COR-L47 (cell line): ENCODE results near the gene NLRP13.
"Not testable (repeated sequence)": the region's sequence is repeated elsewhere in the genome, so short reads cannot be mapped to it uniquely, and the experiment has no call there.

Experiments used
- DNase-seq: peaks from one replicate; lab custom pipeline; 2025; lab: John Stamatoyannopoulos, UW

The NLRP13 gene, protein sequence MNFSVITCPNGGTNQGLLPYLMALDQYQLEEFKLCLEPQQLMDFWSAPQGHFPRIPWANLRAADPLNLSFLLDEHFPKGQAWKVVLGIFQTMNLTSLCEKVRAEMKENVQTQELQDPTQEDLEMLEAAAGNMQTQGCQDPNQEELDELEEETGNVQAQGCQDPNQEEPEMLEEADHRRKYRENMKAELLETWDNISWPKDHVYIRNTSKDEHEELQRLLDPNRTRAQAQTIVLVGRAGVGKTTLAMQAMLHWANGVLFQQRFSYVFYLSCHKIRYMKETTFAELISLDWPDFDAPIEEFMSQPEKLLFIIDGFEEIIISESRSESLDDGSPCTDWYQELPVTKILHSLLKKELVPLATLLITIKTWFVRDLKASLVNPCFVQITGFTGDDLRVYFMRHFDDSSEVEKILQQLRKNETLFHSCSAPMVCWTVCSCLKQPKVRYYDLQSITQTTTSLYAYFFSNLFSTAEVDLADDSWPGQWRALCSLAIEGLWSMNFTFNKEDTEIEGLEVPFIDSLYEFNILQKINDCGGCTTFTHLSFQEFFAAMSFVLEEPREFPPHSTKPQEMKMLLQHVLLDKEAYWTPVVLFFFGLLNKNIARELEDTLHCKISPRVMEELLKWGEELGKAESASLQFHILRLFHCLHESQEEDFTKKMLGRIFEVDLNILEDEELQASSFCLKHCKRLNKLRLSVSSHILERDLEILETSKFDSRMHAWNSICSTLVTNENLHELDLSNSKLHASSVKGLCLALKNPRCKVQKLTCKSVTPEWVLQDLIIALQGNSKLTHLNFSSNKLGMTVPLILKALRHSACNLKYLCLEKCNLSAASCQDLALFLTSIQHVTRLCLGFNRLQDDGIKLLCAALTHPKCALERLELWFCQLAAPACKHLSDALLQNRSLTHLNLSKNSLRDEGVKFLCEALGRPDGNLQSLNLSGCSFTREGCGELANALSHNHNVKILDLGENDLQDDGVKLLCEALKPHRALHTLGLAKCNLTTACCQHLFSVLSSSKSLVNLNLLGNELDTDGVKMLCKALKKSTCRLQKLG

GRCh38 chr19:55931936-55932386 is at the start of gene NLRP13:
NLRP13 (minus strand) TSS chr19:55932336; CDS start chr19:55932311, 25 bp downstream.
- DNase-seq: no peak

- no peak for DNase-seq
Measured at GRCh38 chr19:55980415-55980814, 48.3 kb upstream of the NLRP13 start.

DNA sequence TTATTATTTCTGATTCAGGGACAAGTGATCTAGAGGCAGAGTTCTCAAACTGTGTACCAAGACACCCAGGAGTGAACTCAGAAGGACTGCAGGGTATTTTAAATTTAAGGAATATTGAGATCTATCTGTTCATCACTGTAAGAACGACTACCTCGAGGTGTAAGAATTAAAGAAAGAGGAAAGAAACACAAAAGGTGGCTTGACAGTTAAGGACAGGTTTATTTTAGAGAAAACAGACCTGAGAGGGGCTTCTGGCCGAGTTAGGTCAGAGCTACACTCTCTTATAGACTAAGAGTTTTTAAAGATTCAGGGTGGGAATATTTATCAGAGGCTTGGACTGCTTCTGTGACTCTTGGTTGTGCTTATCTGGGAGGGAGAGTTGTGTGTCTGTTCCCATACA is 41.8 kb upstream of the NLRP13 start:
- no peak for DNase-seq

DNA sequence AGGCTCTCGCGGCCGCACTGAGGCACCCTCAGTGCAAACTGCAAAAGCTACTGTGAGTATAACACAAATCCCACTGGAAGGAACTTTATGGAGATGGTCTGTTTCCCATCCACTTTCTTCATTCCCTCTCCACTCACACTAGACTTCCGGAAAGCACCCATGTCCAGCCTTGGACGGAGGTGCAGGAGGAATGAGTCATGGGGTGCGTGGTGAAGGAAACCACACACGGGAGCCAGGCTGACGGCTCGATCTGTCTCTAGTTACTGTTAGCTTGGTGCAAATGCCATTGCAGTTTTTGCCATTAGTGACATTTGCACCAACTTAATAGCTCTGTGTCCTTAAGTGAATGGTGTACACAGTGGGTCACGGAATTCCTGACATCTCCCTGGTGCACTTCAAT is 30.1 kb upstream of the NLRP13 start:
- no peak for DNase-seq

DNA sequence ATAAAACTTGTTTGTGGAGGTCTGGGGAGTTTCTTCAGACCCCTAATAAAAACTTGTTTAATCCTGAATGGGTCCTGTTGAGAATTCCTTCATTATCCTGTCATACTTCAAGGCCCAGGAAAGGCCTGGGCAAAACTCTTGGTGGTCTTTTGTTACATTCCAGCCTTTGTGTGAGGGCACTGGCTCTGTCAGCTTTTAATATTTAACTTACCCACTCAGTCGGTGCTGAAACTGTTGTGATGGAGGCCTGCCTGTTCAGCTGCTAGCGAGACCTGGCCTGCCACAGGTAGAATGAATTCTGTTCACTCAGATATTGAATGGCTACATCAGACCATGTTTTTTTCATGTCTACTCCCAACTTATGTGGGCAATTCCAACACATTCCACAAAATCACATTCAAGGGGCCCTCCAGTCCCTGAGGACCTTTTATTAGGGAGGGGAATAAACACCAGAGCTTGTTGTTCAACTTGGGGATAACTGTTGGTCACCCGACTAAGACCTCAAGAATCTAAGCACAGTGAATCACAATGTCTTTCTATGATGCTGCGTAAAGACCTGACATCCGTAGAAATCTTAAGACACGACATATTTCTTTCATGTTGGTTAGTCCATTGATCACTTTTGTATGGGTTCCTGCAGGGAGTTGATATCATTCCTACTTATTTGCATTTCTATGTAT is 28.0 kb upstream of the NLRP13 start:
- no peak for DNase-seq

DNA sequence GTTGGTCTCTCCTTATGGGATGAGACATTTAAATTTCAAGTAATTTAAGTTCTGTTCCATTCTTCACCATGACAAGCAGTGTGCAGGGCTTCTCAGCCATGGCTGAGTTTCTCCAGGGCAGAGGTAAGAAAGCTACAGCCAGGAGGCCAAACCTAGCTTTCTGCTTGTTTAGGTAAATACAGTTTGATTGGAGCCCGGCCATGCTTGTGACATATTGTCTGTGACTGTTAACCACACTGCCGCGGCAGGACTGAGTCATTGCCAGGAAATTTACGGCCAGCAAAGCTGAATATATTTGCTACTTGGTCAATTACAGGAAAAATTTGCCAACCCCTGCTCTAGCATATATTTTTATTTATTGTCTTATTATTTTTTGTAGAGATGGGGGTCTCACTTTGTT is 26.2 kb upstream of the NLRP13 start:
- DNase-seq: no peak

DNA sequence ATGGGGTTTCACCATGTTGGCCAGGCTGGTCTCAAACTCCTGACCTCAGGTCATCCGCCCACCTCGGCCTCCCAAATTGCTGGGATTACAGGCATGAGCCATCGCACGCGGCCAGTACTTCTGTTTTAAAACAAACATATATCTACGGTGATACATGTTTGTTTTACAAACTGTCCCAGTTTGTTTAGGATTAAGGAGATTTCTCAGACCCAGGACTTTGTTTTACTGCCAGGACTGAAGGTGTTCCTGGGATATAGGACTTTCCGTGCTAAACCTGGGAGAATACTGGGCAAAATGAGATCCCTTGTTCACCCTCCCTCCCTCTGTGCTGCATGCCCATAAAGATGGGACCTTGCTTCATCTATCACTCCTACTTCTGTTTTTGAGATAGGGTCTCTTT is 24.3 kb upstream of the NLRP13 start:
- no peak for DNase-seq

GRCh38 chr19:55950566-55950965 is 18.4 kb upstream of the NLRP13 start:
- DNase-seq: not testable (repeated sequence)

DNA sequence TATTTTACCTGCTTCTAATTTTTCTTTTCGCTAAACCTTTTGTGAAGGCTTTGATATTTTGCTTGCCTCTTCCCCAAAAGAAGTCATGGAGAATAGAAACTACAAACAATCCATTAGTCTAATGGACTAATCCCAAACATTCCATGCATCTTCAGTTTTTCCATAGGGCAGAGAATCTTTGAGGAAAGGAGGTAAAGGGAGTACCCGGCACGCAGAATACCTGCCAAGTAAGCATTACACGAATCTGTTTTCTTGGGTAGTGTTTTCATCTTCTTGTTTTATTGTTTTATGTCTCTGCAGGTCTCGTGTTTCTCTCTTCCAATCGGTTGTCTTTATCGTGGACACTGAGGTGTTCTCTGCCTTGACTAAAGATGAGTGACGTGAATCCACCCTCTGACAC is 15.4 kb upstream of the NLRP13 start, which contains the start of gene NLRP8:
Gene NLRP8 (plus strand): TSS at position 301 of the 400 bp plus-strand sequence.
- no peak for DNase-seq

- no peak for DNase-seq
Measured at GRCh38 chr19:55940306-55940705, 8.2 kb upstream of the NLRP13 start.

GRCh38 chr19:55939206-55939605 is 7.1 kb upstream of the NLRP13 start:
- no peak for DNase-seq

DNA sequence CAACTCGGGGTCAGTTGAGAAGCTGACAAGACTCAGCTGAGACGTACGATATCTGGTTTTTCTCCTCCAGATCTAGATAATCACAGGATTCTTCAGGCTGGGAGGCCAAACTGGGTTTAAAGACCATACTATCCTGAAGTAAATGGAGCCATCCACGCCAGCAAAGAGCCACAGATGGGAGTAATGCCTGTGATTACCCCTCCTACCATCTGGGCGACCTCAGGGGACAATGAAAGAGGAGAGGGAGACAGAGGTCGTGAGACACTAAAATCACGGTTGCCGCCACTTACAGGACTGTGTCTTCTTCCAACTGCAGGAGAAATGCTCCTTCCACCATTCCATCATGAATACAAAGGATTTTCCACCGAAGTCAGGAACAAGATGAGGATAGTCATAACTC is 3.1 kb upstream of the NLRP13 start:
- DNase-seq: no peak

DNA sequence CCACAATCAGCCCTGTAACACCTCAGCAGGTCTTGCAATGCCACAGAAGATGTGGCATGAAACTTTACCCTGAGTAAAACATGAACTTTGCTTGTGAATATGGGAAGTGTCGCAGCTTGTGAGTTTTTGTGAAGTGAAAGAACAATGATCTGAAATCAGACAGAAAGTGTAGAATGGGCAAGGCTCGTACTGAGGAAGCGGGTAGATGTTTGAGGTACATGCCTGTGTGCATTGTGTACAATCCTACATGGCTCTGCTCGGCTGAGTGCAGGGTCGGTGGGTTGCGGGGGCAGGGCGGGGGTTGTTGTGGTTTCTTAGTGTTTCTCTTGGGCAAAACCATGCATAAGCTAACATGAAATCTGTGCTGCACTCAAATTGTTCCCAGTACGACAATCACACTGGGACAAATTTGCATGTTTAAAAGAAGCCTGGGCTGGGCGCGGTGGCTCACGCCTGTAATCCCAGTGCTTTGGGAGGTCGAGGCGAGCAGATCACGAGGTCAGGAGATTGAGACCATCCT is 1.1 kb downstream of the NLRP13 start:
- no peak for DNase-seq

- not testable (repeated sequence) for DNase-seq
Measured at GRCh38 chr19:55929258-55929657, 2.9 kb downstream of the NLRP13 start.

GRCh38 chr19:55927991-55928390 is 4.1 kb downstream of the NLRP13 start:
- DNase-seq: no peak

DNA sequence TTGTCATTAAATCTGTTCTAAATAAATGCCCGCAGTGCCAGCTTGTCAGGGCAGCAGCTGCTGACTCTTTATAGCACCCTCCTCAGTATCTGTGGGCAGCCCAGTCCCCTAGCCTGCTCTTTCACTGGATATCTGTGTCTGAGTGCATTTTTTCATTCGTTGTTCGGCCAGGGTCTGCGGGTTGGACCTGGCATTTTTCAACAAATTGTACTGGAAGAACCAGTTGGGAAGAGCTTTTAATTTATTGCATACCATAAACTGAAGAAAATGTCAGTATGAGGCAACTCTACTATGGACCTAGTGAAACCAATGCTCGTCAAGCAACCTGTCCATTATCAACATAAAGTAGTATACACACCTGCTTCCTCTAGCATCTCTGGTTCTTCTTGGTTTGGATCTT is 8.6 kb downstream of the NLRP13 start:
- DNase-seq: no peak

GRCh38 chr19:55913643-55914268 is 18.4 kb downstream of the NLRP13 start:
- DNase-seq: no peak

- no peak for DNase-seq
Measured at GRCh38 chr19:55912916-55913315, 19.2 kb downstream of the NLRP13 start.

- no peak for DNase-seq
Measured at GRCh38 chr19:55909801-55910200, 22.3 kb downstream of the NLRP13 start.

DNA sequence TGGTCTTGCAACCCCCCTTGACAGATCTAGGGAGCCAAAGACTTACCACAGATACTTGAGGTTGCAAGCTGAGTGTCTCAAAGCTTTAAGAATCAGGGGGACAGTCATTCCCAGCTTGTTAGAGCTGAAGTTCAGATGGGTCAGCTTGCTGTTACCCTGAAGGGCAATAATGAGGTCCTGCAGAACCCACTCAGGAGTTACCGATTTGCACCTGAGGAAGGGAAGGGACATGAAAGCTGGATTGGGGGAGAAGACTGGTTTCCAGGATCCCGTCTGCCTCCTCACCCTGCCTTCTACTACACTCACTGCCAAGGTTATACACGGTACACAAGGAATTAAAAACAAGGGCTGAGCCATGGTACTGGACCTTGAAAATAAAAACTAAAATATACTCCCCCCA is 24.4 kb downstream of the NLRP13 start:
- DNase-seq: no peak

GRCh38 chr19:55907286-55907685 is 24.9 kb downstream of the NLRP13 start:
- DNase-seq: no peak
